HG02938 (cell line): ENCODE measurements around the gene KRTAP12-3.
"Not testable (repeated sequence)": the region's sequence is repeated elsewhere in the genome, so short reads cannot be mapped to it uniquely, and the experiment has no call there.

Experiments
- ATAC-seq: cut with Tn5 transposase; IDR thresholded peaks from one replicate; pipeline ENCODE4 v1.9.1; 2021; ENCODE audit warnings: mild to moderate bottlenecking, moderate library complexity; ENCODE audit not compliant: unreplicated experiment

Gene KRTAP12-3

GRCh38 chr21:44657635-44658540 lies at the start of gene KRTAP12-3:
Gene KRTAP12-3 (plus strand): TSS chr21:44657932. CDS start chr21:44657980, 48 bp downstream.
- no peak for ATAC-seq

- no peak for ATAC-seq
These were observed 48.5 kb upstream of the KRTAP12-3 start for GRCh38 chr21:44609193-44609592.

GRCh38 chr21:44610157-44610843 lies 47.4 kb upstream of the KRTAP12-3 start:
- ATAC-seq, result not testable (repeated sequence)

GRCh38 chr21:44611551-44611950 lies 46.2 kb upstream of the KRTAP12-3 start:
- ATAC-seq, result no peak

GRCh38 chr21:44612029-44612486 lies 45.7 kb upstream of the KRTAP12-3 start, which contains the start of gene KRTAP10-8:
Gene KRTAP10-8 (plus strand): TSS chr21:44612079. CDS start chr21:44612101, 22 bp downstream.
- no peak for ATAC-seq

GRCh38 chr21:44612669-44613229 lies 45.0 kb upstream of the KRTAP12-3 start:
- ATAC-seq, result no peak

GRCh38 chr21:44613386-44614155 lies 44.2 kb upstream of the KRTAP12-3 start:
- ATAC-seq, result no peak

- ATAC-seq, result no peak
These were observed 43.5 kb upstream of the KRTAP12-3 start for GRCh38 chr21:44614161-44614631.

GRCh38 chr21:44614961-44615391 lies 42.8 kb upstream of the KRTAP12-3 start:
- no peak for ATAC-seq

GRCh38 chr21:44615466-44615865 lies 42.3 kb upstream of the KRTAP12-3 start:
- ATAC-seq, result no peak

GRCh38 chr21:44615911-44616590 lies 41.7 kb upstream of the KRTAP12-3 start:
- no peak for ATAC-seq

GRCh38 chr21:44616591-44616926 lies 41.2 kb upstream of the KRTAP12-3 start:
- no peak for ATAC-seq

GRCh38 chr21:44617071-44617501 lies 40.6 kb upstream of the KRTAP12-3 start:
- ATAC-seq, result no peak

- ATAC-seq, result no peak
These were observed 39.2 kb upstream of the KRTAP12-3 start for GRCh38 chr21:44618504-44618903.

- no peak for ATAC-seq
These were observed 38.8 kb upstream of the KRTAP12-3 start for GRCh38 chr21:44618909-44619308.

GRCh38 chr21:44619886-44620285 lies 37.8 kb upstream of the KRTAP12-3 start:
- no peak for ATAC-seq

- no peak for ATAC-seq
These were observed 34.2 kb upstream of the KRTAP12-3 start for GRCh38 chr21:44623575-44623974.

- no peak for ATAC-seq
These were observed 32.0 kb upstream of the KRTAP12-3 start for GRCh38 chr21:44625756-44626155.

- ATAC-seq, result no peak
These were observed 31.5 kb upstream of the KRTAP12-3 start for GRCh38 chr21:44626262-44626661.

GRCh38 chr21:44626673-44627143 lies 31.0 kb upstream of the KRTAP12-3 start, which contains the start of gene KRTAP10-9:
Gene KRTAP10-9 (plus strand): TSS chr21:44627093. CDS start chr21:44627172, 79 bp downstream.
- ATAC-seq, result no peak
